A549 (cell line): ENCODE results near the gene MFAP4. TPM values are rescaled to one million over a fixed set of nuclear protein-coding genes. Genes with fewer than 3 reads are reported as not detected.

Experiments used
- ATAC-seq, 2 experiments: fragments of 200-7000 bp in 1 of 2; fragments of >200 bp in 1 of 2; cut with Nextera tagmentation in 1 of 2; cut with Tn5 transposase in 1 of 2; 3 replicates each; pipeline versions ENCODE4 v1.8.0 to v1.9.1; 2018 to 2020; ENCODE audit warnings: mild to moderate bottlenecking in 1 of 2, moderate library complexity in 1 of 2
- CTCF ChIA-PET: fragments of 300-600 bp; sonication (Branson Sonifier 250); formaldehyde crosslinking; extraction: SDS; loops from one replicate; lab custom pipeline; 2021; ENCODE audit warnings: antibody characterized with exemption, inconsistent platforms; lab: Yijun Ruan, JAX
- POLR2A ChIA-PET: fragments of 350-600 bp; formaldehyde crosslinking; extraction: SDS; loops from one replicate; lab custom pipeline; 2021; ENCODE audit warnings: antibody characterized with exemption, inconsistent platforms; lab: Yijun Ruan, JAX
- DNase-seq, 2 experiments: peaks; one replicate each; pipeline versions ENCODE4 v3.0.0 to v3.0.0-alpha.2; 2011 to 2016; ENCODE audit warnings: low read depth in 1 of 2, low spot score in 1 of 2
- FAIRE-seq: peaks from 2 replicates; lab custom pipeline; 2011; peaks lifted over from hg19 to GRCh38; lab: Jason Lieb, UNC
- H3K27ac ChIP-seq, 2 experiments: fragments of >200 bp; sonication (Bioruptor Twin); formaldehyde crosslinking; 3 replicates each; pipeline ENCODE4 v1.5.1; 2016 to 2017
- H3K4me1 ChIP-seq: fragments of >200 bp; sonication (Bioruptor Twin); formaldehyde crosslinking; 3 replicates; pipeline ENCODE4 v1.6.1; 2016
- H3K4me2 ChIP-seq: fragments of >200 bp; sonication (Bioruptor Twin); formaldehyde crosslinking; 3 replicates; pipeline ENCODE4 v1.6.1; 2016
- H3K4me3 ChIP-seq: fragments of >200 bp; sonication (Bioruptor Twin); formaldehyde crosslinking; 3 replicates; pipeline ENCODE4 v1.5.1; 2016
- H3K9me3 ChIP-seq: fragments of >200 bp; sonication (Bioruptor Twin); formaldehyde crosslinking; 3 replicates; pipeline ENCODE4 v1.6.1; 2016
- BHLHE40 ChIP-seq: IDR thresholded peaks from 2 replicates; pipeline ENCODE4 v1.6.1; 2012; ENCODE audit warnings: low read depth, low read length, inconsistent platforms
- CBX2 ChIP-seq: fragments of 200-600 bp; sonication (generic); IDR thresholded peaks from 2 replicates; pipeline ENCODE4 v1.6.1; 2016; ENCODE audit warnings: low read depth, mild to moderate bottlenecking, borderline replicate concordance
- CHD2 ChIP-seq: fragments of 150-350 bp; IDR thresholded peaks from 2 replicates; pipeline ENCODE4 v1.6.1; 2014; ENCODE audit warnings: low read length; ENCODE audit not compliant: partially characterized antibody
- CHD4 ChIP-seq: fragments of 200-600 bp; sonication (generic); IDR thresholded peaks from 2 replicates; pipeline ENCODE4 v1.6.1; 2016; ENCODE audit warnings: antibody characterized with exemption, mild to moderate bottlenecking, borderline replicate concordance
- EHF ChIP-seq: fragments of 250-450 bp; sonication (Bioruptor Pico); IDR thresholded peaks from 2 replicates; pipeline ENCODE4 v1.5.0; 2020; ENCODE audit warnings: mild to moderate bottlenecking
- EP300 ChIP-seq, 2 experiments: fragments of >200 bp; sonication (Bioruptor Twin); formaldehyde crosslinking; IDR thresholded peaks; 2 replicates in 1 of 2; 3 replicates in 1 of 2; pipeline ENCODE4 v1.6.1; 2016 to 2017
- FOSB ChIP-seq: fragments of 250-450 bp; sonication (Bioruptor Pico); IDR thresholded peaks from 2 replicates; pipeline ENCODE4 v1.5.0; 2020; ENCODE audit warnings: mild to moderate bottlenecking, moderate library complexity
- FOSL2 ChIP-seq, 2 experiments: fragments of 450-650 bp in 1 of 2; fragments of >200 bp in 1 of 2; sonication (Bioruptor Twin) in 1 of 2; formaldehyde crosslinking; IDR thresholded peaks; 2 replicates each; pipeline versions ENCODE4 v1.5.0 to v1.6.1; 2016 to 2020; ENCODE audit warnings: mild to moderate bottlenecking in 1 of 2, moderate library complexity in 1 of 2
- FOXS1 ChIP-seq: fragments of 250-450 bp; sonication (Bioruptor Pico); IDR thresholded peaks from 2 replicates; pipeline ENCODE4 v1.5.0; 2020; ENCODE audit warnings: mild to moderate bottlenecking, moderate library complexity
- GATA3 ChIP-seq: IDR thresholded peaks from 2 replicates; pipeline ENCODE4 v1.6.1; 2012; ENCODE audit warnings: borderline replicate concordance
- HDAC2 ChIP-seq: fragments of 200-600 bp; sonication (generic); IDR thresholded peaks from 2 replicates; pipeline ENCODE4 v1.6.1; 2016
- HMGXB4 ChIP-seq: fragments of 250-450 bp; sonication (Bioruptor Pico); IDR thresholded peaks from 2 replicates; pipeline ENCODE4 v1.5.0; 2021; ENCODE audit warnings: mild to moderate bottlenecking, moderate library complexity, borderline replicate concordance
- HOXB5 ChIP-seq: fragments of 250-450 bp; sonication (Bioruptor Pico); IDR thresholded peaks from 2 replicates; pipeline ENCODE4 v1.5.0; 2020; ENCODE audit warnings: mild to moderate bottlenecking, moderate library complexity
- JUNB ChIP-seq: fragments of >200 bp; sonication (Bioruptor Twin); formaldehyde crosslinking; IDR thresholded peaks from 2 replicates; pipeline ENCODE4 v1.6.1; 2016
- KDM1A ChIP-seq: fragments of 200-600 bp; sonication (generic); IDR thresholded peaks from 2 replicates; pipeline ENCODE4 v1.6.1; 2016; ENCODE audit warnings: low read depth, mild to moderate bottlenecking
- KDM5A ChIP-seq: fragments of 200-600 bp; sonication (generic); IDR thresholded peaks from 2 replicates; pipeline ENCODE4 v1.6.1; 2016; ENCODE audit warnings: antibody characterized with exemption, mild to moderate bottlenecking
- MAFK ChIP-seq: fragments of 450-650 bp; IDR thresholded peaks from 2 replicates; pipeline ENCODE4 v1.6.1; 2014; ENCODE audit not compliant: partially characterized antibody
- MAZ ChIP-seq: fragments of 150-350 bp; IDR thresholded peaks from 2 replicates; pipeline ENCODE4 v1.6.1; 2014; ENCODE audit warnings: antibody characterized with exemption, low read depth, low read length, borderline replicate concordance
- MYC ChIP-seq: IDR thresholded peaks from 2 replicates; pipeline ENCODE4 v1.6.1; 2012; ENCODE audit warnings: mild to moderate bottlenecking, inconsistent platforms, low read length, improper control_type of control experiment, borderline replicate concordance
- POLR2AphosphoS2 ChIP-seq: conservative IDR thresholded peaks from 2 replicates; pipeline ENCODE4 v1.6.1; 2012; ENCODE audit warnings: low read length, improper control_type of control experiment, inconsistent platforms
- RAD21 ChIP-seq, 2 experiments: fragments of >200 bp in 1 of 2; sonication (Bioruptor Twin) in 1 of 2; formaldehyde crosslinking in 1 of 2; IDR thresholded peaks in 1 of 2; conservative IDR thresholded peaks in 1 of 2; 2 replicates in 1 of 2; 3 replicates in 1 of 2; pipeline ENCODE4 v1.6.1; 2012 to 2018; ENCODE audit warnings: inconsistent platforms in 1 of 2
- RARB ChIP-seq: fragments of 250-450 bp; sonication (Bioruptor Pico); IDR thresholded peaks from 2 replicates; pipeline ENCODE4 v1.8.0; 2021; ENCODE audit warnings: mild to moderate bottlenecking, moderate library complexity
- RCOR1 ChIP-seq: fragments of 150-350 bp; IDR thresholded peaks from 2 replicates; pipeline ENCODE4 v1.6.1; 2014; ENCODE audit warnings: antibody characterized with exemption, low read length, low read depth
- RFX5 ChIP-seq: fragments of 450-650 bp; IDR thresholded peaks from 2 replicates; pipeline ENCODE4 v1.7.1; 2014; ENCODE audit warnings: antibody characterized with exemption, mild to moderate bottlenecking, moderate library complexity
- SMC3 ChIP-seq: fragments of >200 bp; sonication (Bioruptor Twin); formaldehyde crosslinking; IDR thresholded peaks from 3 replicates; pipeline ENCODE4 v1.6.1; 2018; ENCODE audit warnings: inconsistent platforms
- SREBF2 ChIP-seq: fragments of 450-650 bp; IDR thresholded peaks from 2 replicates; pipeline ENCODE4 v1.6.1; 2014; ENCODE audit warnings: mild to moderate bottlenecking, moderate library complexity
- USF2 ChIP-seq: fragments of 450-650 bp; IDR thresholded peaks from 2 replicates; pipeline ENCODE4 v1.6.1; 2014; ENCODE audit warnings: antibody characterized with exemption
- ZC3H11A ChIP-seq: fragments of 450-650 bp; IDR thresholded peaks from 2 replicates; pipeline ENCODE4 v1.6.1; 2014; ENCODE audit warnings: antibody characterized with exemption, mild to moderate bottlenecking
- ZFP36 ChIP-seq: fragments of 450-650 bp; IDR thresholded peaks from 2 replicates; pipeline ENCODE4 v1.6.1; 2014; ENCODE audit warnings: borderline replicate concordance; ENCODE audit not compliant: partially characterized antibody
- WGBS: methylation state at CpG from one replicate; pipeline ENCODE4 v1.1.6; 2017; ENCODE audit errors: missing lambda C conversion rate; 5-methylcytosine and 5-hydroxymethylcytosine counted together
- polyA plus RNA-seq, 4 experiments: library from polyadenylated mRNA; depleted of rRNA in 3 of 4; stranded (reverse); fragments of >200 nt; fragmentation: RNase III in 1 of 4; extraction: RNeasy Plus Mini Kit Qiagen cat#74134 plus additional on column Dnase treatment in 1 of 4; gene quantifications; 2 replicates in 3 of 4; 3 replicates in 1 of 4; pipeline ENCODE4 v1.2.3, GENCODE V29; 2011 to 2017
- TF ChIP-seq, protein P1 (sequence below): IDR thresholded peaks from 2 replicates; pipeline ENCODE4 v1.6.1; 2012
- TF ChIP-seq, protein P2 (sequence below): fragments of >200 bp; sonication (Bioruptor Twin); formaldehyde crosslinking; IDR thresholded peaks from 2 replicates; pipeline ENCODE4 v1.6.1; 2016

MFAP4 gene
- polyA plus RNA-seq, 2 of the 4 experiments (the other 2 are of a cell fraction) = 0.13 TPM; not detected in 1

DNA sequence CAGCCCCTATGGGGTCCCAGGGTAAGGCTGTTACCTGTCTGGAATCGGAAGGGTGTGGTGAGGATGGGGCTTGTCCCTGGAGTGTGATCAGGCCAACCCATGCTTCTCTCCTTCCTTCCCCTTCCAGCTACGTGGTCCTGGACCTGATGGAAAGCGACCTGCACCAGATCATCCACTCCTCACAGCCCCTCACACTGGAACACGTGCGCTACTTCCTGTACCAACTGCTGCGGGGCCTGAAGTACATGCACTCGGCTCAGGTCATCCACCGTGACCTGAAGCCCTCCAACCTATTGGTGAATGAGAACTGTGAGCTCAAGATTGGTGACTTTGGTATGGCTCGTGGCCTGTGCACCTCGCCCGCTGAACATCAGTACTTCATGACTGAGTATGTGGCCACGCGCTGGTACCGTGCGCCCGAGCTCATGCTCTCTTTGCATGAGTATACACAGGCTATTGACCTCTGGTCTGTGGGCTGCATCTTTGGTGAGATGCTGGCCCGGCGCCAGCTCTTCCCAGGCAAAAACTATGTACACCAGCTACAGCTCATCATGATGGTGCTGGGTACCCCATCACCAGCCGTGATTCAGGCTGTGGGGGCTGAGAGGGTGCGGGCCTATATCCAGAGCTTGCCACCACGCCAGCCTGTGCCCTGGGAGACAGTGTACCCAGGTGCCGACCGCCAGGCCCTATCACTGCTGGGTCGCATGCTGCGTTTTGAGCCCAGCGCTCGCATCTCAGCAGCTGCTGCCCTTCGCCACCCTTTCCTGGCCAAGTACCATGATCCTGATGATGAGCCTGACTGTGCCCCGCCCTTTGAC is 6.3 kb downstream of the MFAP4 start:
- TF ChIP-seq ZFP36 (no peak), BHLHE40 (no peak), RAD21 (conservative IDR thresholded peaks at IDR 0.05 in 1 of 2, IDR thresholded peaks at IDR 0.05 in 1 of 2) (no peak), POLR2AphosphoS2 (no peak), KDM5A (no peak), FOSL2 (IDR thresholded peaks at IDR 0.05) (no peak), FOSL2 (CRISPR knock-in tag; IDR thresholded peaks at IDR 0.05) (no peak), ZC3H11A (no peak), CBX2 (no peak), CHD4 (no peak), MYC (no peak), JUNB (no peak), FOSB (CRISPR knock-in tag) (no peak), KDM1A (no peak), HDAC2 (no peak), RCOR1 (no peak), EHF (CRISPR knock-in tag) (no peak), RARB (CRISPR knock-in tag) (no peak)
- TF ChIP-seq, protein P1, sequence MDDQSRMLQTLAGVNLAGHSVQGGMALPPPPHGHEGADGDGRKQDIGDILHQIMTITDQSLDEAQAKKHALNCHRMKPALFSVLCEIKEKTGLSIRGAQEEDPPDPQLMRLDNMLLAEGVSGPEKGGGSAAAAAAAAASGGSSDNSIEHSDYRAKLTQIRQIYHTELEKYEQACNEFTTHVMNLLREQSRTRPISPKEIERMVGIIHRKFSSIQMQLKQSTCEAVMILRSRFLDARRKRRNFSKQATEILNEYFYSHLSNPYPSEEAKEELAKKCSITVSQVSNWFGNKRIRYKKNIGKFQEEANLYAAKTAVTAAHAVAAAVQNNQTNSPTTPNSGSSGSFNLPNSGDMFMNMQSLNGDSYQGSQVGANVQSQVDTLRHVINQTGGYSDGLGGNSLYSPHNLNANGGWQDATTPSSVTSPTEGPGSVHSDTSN = no peak
- TF ChIP-seq, protein P2, sequence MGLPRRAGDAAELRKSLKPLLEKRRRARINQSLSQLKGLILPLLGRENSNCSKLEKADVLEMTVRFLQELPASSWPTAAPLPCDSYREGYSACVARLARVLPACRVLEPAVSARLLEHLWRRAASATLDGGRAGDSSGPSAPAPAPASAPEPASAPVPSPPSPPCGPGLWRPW = no peak
- DNase-seq (no peak), FAIRE-seq (no peak), ATAC-seq (no peak)
- ChIA-PET CTCF (interaction anchor here (0.5 to 12.3 kb wide), 11 partner anchors 8 to 441 kb away, joined by 3 to 148 read pairs (median 5); partner anchors contain the start of gene B9D1), POLR2A (no interaction called here)
- Histone ChIP-seq H3K4me3 (no peak overlapping the region), H3K9me3 (no peaks in the 10 kb centered on the region), H3K4me1 (peaks cover 20% of the 10 kb centered on the region), H3K4me2 (no peak overlapping the region), H3K27ac (no peak overlapping the region)
- 93% methylated on average over 28 of the region's 29 CpGs for WGBS

GRCh38 chr17:19379361-19380065 is 7.5 kb downstream of the MFAP4 start:
- peak; percentile 51 for FAIRE-seq

More at GRCh38 chr17:19379361-19380065, 7.5 kb downstream of the MFAP4 start:
- H3K4me3 ChIP-seq = peak overlapping the region; percentile 80
- peak overlapping the region; percentile 96 for H3K4me2 ChIP-seq
- H3K27ac ChIP-seq = peak overlapping the region; percentile 81 to 92; a peak in 5 of 6 replicates
- TF ChIP-seq POLR2AphosphoS2 (no peak), RFX5 (no peak), HMGXB4 (CRISPR knock-in tag) (no peak), SMC3 (no peak), ZFP36 (no peak), JUNB (no peak), RCOR1 (no peak), HOXB5 (CRISPR knock-in tag) (no peak), RARB (CRISPR knock-in tag) (no peak), KDM5A (no peak), EP300 (IDR thresholded peaks at IDR 0.05) (no peak), GATA3 (no peak), USF2 (no peak), FOXS1 (CRISPR knock-in tag) (no peak), MAZ (no peak), MAFK (no peak), SREBF2 (no peak), CHD2 (no peak), ZC3H11A (no peak)
- TF ChIP-seq, all 56 proteins: peak for 0
- DNase-seq = no peak
- ATAC-seq = no peak
- ChIA-PET CTCF (interaction anchor here (0.5 to 12.3 kb wide), 10 partner anchors 9 to 575 kb away, joined by 3 to 148 read pairs (median 5); partner anchors contain the start of gene B9D1), POLR2A (no interaction called here)
- Histone ChIP-seq H3K4me1 (peaks cover 16% of the 10 kb centered on the region), H3K9me3 (no peaks in the 10 kb centered on the region)
- 90% methylated on average over 13 of the region's 13 CpGs for WGBS
